WTC11 (cell line): Measurements from ENCODE around the gene LRIG1. TPM values are rescaled to one million over a fixed set of nuclear protein-coding genes. Genes with fewer than 3 reads are reported as not detected.

Experiments
- ATAC-seq: fragments of 200-7000 bp; cut with Tn5 transposase; 2 replicates; pipeline ENCODE4 v1.10.0; 2021; ENCODE audit warnings: mild to moderate bottlenecking, moderate library complexity
- CTCF ChIA-PET: fragments of 300-600 bp; sonication (Branson Sonifier 250); formaldehyde crosslinking; loops from one replicate; lab custom pipeline; 2021; ENCODE audit warnings: antibody characterized with exemption; lab: Charles Lee
- POLR2A ChIA-PET: fragments of 350-600 bp; sonication (Branson Sonifier 250); formaldehyde crosslinking; loops from one replicate; lab custom pipeline; 2021; ENCODE audit warnings: antibody characterized with exemption; lab: Charles Lee
- DNase-seq: peaks from one replicate; pipeline ENCODE4 v3.0.0; 2021; ENCODE audit warnings: low spot score
- H3K27ac Mint-ChIP-seq: 2 replicates; pipeline ENCODE4 v1.8.0; 2021; ENCODE audit warnings: mixed read lengths
- H3K27me3 Mint-ChIP-seq: 2 replicates; pipeline ENCODE4 v1.8.0; 2021; ENCODE audit warnings: low read depth, mild to moderate bottlenecking, moderate library complexity, mixed read lengths
- H3K36me3 Mint-ChIP-seq: 2 replicates; pipeline ENCODE4 v1.8.0; 2021; ENCODE audit warnings: mixed read lengths
- H3K4me1 Mint-ChIP-seq: 2 replicates; pipeline ENCODE4 v1.8.0; 2022; ENCODE audit warnings: mixed read lengths
- H3K4me3 Mint-ChIP-seq: 2 replicates; pipeline ENCODE4 v1.8.0; 2021; ENCODE audit warnings: mild to moderate bottlenecking, moderate library complexity, mixed read lengths
- H3K9me3 Mint-ChIP-seq: 2 replicates; pipeline ENCODE4 v1.8.0; 2021; ENCODE audit warnings: mixed read lengths
- EMX1 ChIP-seq: fragments of 250-450 bp; sonication (Bioruptor Pico); IDR thresholded peaks from 2 replicates; pipeline ENCODE4 v1.8.0; 2021; ENCODE audit warnings: mild to moderate bottlenecking
- ESRRA ChIP-seq: sonication (generic); formaldehyde crosslinking; IDR thresholded peaks from 2 replicates; pipeline ENCODE4 v1.8.1; 2022; ENCODE audit warnings: mild to moderate bottlenecking, missing genetic modification reagents, borderline replicate concordance
- FOXK1 ChIP-seq: sonication (generic); formaldehyde crosslinking; IDR thresholded peaks from 2 replicates; pipeline ENCODE4 v1.8.0; 2022; ENCODE audit warnings: mild to moderate bottlenecking, moderate library complexity, missing genetic modification reagents
- GABPB1 ChIP-seq: sonication (generic); formaldehyde crosslinking; IDR thresholded peaks from 2 replicates; pipeline ENCODE4 v1.8.1; 2023; ENCODE audit warnings: mild to moderate bottlenecking, missing genetic modification reagents
- GRHL2 ChIP-seq: fragments of 250-450 bp; sonication (Bioruptor Pico); IDR thresholded peaks from 2 replicates; pipeline ENCODE4 v1.8.0; 2022; ENCODE audit warnings: mild to moderate bottlenecking, moderate library complexity; ENCODE audit not compliant: insufficient replicate concordance, severe bottlenecking
- GTF2I ChIP-seq: fragments of 250-450 bp; sonication (Bioruptor Pico); conservative IDR thresholded peaks from 2 replicates; pipeline ENCODE4 v1.4.0; 2021; ENCODE audit warnings: mild to moderate bottlenecking
- RELA ChIP-seq: sonication (generic); formaldehyde crosslinking; IDR thresholded peaks from 2 replicates; pipeline ENCODE4 v1.8.1; 2022; ENCODE audit warnings: missing genetic modification reagents, mild to moderate bottlenecking, borderline replicate concordance
- TEAD4 ChIP-seq: sonication (generic); formaldehyde crosslinking; IDR thresholded peaks from 2 replicates; pipeline ENCODE4 v1.8.0; 2022; ENCODE audit warnings: mild to moderate bottlenecking, missing genetic modification reagents
- ZNF219 ChIP-seq: sonication (generic); formaldehyde crosslinking; IDR thresholded peaks from 2 replicates; pipeline ENCODE4 v1.8.0; 2023; ENCODE audit warnings: missing genetic modification reagents, mild to moderate bottlenecking, borderline replicate concordance
- ZNF317 ChIP-seq: sonication (generic); formaldehyde crosslinking; IDR thresholded peaks from 2 replicates; pipeline ENCODE4 v1.8.1; 2023; ENCODE audit warnings: low read depth, mild to moderate bottlenecking, moderate library complexity, missing genetic modification reagents, borderline replicate concordance
- ZNF396 ChIP-seq: fragments of 250-450 bp; sonication (Bioruptor Pico); IDR thresholded peaks from 2 replicates; pipeline ENCODE4 v1.8.0; 2021; ENCODE audit warnings: mild to moderate bottlenecking, moderate library complexity, borderline replicate concordance
- ZNF416 ChIP-seq: fragments of 250-450 bp; sonication (Bioruptor Pico); IDR thresholded peaks from 2 replicates; pipeline ENCODE4 v1.9.0; 2021; ENCODE audit warnings: mild to moderate bottlenecking, inconsistent platforms
- total RNA-seq: library from RNA; stranded (reverse); gene quantifications from 3 replicates; pipeline ENCODE4 v1.2.3, GENCODE V29; 2021
- TF ChIP-seq, protein P1 (sequence below): sonication (generic); formaldehyde crosslinking; IDR thresholded peaks from 2 replicates; pipeline ENCODE4 v1.8.1; 2023; ENCODE audit warnings: mild to moderate bottlenecking, missing genetic modification reagents, moderate library complexity
- TF ChIP-seq, protein P2 (sequence below): sonication (generic); formaldehyde crosslinking; IDR thresholded peaks from 2 replicates; pipeline ENCODE4 v1.8.0; 2022; ENCODE audit warnings: mild to moderate bottlenecking, missing genetic modification reagents
- TF ChIP-seq, protein P3 (sequence below): fragments of 250-450 bp; sonication (Bioruptor Pico); IDR thresholded peaks from 2 replicates; pipeline ENCODE4 v1.9.0; 2021; ENCODE audit warnings: mild to moderate bottlenecking
- TF ChIP-seq, protein P4 (sequence below): sonication (generic); formaldehyde crosslinking; conservative IDR thresholded peaks from 2 replicates; pipeline ENCODE4 v1.8.1; 2023; ENCODE audit warnings: mild to moderate bottlenecking, low read depth, missing genetic modification reagents, moderate library complexity
- TF ChIP-seq, protein P5 (sequence below): sonication (generic); formaldehyde crosslinking; IDR thresholded peaks from 2 replicates; pipeline ENCODE4 v1.8.1; 2023; ENCODE audit warnings: mild to moderate bottlenecking, missing genetic modification reagents, borderline replicate concordance

Gene LRIG1
- total RNA-seq, 1 experiment from 2014 or later: 105 TPM

DNA sequence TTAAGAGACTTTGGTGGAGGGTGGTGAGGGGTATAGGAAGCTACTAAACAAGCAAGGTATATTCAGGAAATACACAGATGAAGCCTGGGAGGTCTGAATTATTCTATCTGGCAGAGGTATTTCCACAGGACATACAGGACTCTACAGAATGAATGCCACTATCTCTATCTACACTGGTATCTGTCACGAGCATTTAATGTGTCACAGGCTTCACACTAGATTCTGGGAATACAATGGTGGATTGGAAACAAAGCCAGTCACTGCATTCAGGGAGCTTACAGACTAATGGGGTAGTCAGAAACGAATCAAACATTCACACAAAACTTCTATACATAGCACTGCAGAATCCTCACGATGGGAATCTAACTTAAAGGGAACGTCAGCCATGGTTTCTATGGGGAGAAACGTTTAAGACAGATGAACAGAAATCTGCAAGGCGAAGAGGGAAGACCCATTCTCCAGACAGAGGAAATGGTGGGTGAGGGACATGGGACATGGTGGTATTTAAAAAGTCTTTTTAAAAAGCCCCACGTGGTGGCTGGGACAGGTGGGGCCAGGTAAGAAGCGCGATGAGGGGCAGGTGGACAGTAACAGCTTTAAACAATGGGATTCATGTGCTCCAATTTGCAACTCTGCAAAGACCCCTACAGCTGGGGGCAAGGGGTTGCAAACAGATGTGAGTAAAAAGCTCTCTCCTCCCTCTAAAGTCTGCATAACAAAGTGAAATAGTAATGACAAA lies 16.5 kb downstream of the LRIG1 start:
- POLR2A ChIA-PET: interaction anchor here (0.6 to 1.5 kb wide), 3 partner anchors 12 to 339 kb away, joined by 3 to 6 read pairs (median 4); no protein-coding TSS in a partner anchor
- H3K4me3 Mint-ChIP-seq: peak overlapping the region; percentile 11
- no peak for ATAC-seq
- TF ChIP-seq ESRRA: no peak
- TF ChIP-seq, protein P1, sequence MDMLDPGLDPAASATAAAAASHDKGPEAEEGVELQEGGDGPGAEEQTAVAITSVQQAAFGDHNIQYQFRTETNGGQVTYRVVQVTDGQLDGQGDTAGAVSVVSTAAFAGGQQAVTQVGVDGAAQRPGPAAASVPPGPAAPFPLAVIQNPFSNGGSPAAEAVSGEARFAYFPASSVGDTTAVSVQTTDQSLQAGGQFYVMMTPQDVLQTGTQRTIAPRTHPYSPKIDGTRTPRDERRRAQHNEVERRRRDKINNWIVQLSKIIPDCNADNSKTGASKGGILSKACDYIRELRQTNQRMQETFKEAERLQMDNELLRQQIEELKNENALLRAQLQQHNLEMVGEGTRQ (CRISPR knock-in tag): peak; percentile 56
- TF ChIP-seq, protein P2, sequence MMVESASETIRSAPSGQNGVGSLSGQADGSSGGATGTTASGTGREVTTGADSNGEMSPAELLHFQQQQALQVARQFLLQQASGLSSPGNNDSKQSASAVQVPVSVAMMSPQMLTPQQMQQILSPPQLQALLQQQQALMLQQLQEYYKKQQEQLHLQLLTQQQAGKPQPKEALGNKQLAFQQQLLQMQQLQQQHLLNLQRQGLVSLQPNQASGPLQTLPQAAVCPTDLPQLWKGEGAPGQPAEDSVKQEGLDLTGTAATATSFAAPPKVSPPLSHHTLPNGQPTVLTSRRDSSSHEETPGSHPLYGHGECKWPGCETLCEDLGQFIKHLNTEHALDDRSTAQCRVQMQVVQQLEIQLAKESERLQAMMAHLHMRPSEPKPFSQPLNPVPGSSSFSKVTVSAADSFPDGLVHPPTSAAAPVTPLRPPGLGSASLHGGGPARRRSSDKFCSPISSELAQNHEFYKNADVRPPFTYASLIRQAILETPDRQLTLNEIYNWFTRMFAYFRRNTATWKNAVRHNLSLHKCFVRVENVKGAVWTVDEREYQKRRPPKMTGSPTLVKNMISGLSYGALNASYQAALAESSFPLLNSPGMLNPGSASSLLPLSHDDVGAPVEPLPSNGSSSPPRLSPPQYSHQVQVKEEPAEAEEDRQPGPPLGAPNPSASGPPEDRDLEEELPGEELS (CRISPR knock-in tag): no peak
- TF ChIP-seq, protein P3, sequence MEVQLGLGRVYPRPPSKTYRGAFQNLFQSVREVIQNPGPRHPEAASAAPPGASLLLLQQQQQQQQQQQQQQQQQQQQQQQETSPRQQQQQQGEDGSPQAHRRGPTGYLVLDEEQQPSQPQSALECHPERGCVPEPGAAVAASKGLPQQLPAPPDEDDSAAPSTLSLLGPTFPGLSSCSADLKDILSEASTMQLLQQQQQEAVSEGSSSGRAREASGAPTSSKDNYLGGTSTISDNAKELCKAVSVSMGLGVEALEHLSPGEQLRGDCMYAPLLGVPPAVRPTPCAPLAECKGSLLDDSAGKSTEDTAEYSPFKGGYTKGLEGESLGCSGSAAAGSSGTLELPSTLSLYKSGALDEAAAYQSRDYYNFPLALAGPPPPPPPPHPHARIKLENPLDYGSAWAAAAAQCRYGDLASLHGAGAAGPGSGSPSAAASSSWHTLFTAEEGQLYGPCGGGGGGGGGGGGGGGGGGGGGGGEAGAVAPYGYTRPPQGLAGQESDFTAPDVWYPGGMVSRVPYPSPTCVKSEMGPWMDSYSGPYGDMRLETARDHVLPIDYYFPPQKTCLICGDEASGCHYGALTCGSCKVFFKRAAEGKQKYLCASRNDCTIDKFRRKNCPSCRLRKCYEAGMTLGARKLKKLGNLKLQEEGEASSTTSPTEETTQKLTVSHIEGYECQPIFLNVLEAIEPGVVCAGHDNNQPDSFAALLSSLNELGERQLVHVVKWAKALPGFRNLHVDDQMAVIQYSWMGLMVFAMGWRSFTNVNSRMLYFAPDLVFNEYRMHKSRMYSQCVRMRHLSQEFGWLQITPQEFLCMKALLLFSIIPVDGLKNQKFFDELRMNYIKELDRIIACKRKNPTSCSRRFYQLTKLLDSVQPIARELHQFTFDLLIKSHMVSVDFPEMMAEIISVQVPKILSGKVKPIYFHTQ (CRISPR knock-in tag): no peak
- TF ChIP-seq ZNF396: no peak
- TF ChIP-seq ZNF416 (CRISPR knock-in tag): no peak
- TF ChIP-seq, all 79 proteins: peak for 1
- CTCF ChIA-PET: interaction anchor here (1.2 to 2.3 kb wide), 3 partner anchors 76 to 175 kb away, joined by 3 to 12 read pairs (median 10); no protein-coding TSS in a partner anchor
- H3K27ac Mint-ChIP-seq: peak overlapping the region; percentile 67
- H3K36me3 Mint-ChIP-seq: peaks cover 8% of the 10 kb centered on the region; the same call in 1 of the 2 replicates
- no peaks in the 10 kb centered on the region for H3K9me3 Mint-ChIP-seq
- H3K27me3 Mint-ChIP-seq: no peaks in the 10 kb centered on the region
- peaks cover 60% of the 10 kb centered on the region for H3K4me1 Mint-ChIP-seq
- DNase-seq: no peak

DNA sequence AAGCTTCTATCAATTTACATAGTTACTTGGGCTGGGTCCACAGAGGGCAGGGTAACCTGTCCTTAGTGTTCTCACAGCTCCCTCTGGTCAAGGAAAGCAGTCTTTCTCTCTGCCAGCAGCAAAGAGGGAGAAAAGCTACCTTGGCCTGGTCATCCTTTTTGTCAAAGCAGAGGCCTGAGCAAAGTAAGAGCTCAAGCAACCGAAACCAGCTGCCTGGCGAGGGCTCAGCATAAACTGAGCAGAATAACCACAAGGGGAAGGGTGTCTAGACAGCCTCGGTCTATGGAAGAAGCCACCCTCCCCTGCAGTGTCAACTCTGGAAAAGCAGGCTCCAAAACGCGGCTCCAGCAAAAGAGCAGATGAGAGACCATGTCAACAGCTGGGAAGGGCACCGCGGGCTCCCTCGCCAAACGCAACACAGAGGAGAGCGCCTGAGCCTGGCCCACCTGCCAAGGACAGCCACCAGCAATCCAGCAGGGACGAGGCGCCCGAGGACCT lies 17.4 kb downstream of the LRIG1 start:
- peak overlapping the region; percentile 3; the same call in 1 of the 2 replicates for H3K4me3 Mint-ChIP-seq
- H3K27ac Mint-ChIP-seq: peak overlapping the region; percentile 48
- peaks cover 8% of the 10 kb centered on the region; the same call in 1 of the 2 replicates for H3K36me3 Mint-ChIP-seq
- peaks cover 51% of the 10 kb centered on the region for H3K4me1 Mint-ChIP-seq
- H3K27me3 Mint-ChIP-seq: no peaks in the 10 kb centered on the region
- DNase-seq (peak; percentile 26), ATAC-seq (peak; percentile 31)
- CTCF ChIA-PET: interaction anchor here (0.5 to 2.3 kb wide), 12 partner anchors 8 to 320 kb away, joined by 3 to 12 read pairs (median 4); no protein-coding TSS in a partner anchor
- H3K9me3 Mint-ChIP-seq: no peaks in the 10 kb centered on the region
- POLR2A ChIA-PET: interaction anchor here (0.6 to 1.5 kb wide), 7 partner anchors 10 to 339 kb away, joined by 3 to 6 read pairs (median 4); no protein-coding TSS in a partner anchor
- TF ChIP-seq GTF2I: no peak
- TF ChIP-seq GRHL2 (CRISPR knock-in tag): no peak
- TF ChIP-seq ZNF219 (CRISPR knock-in tag): no peak
- no peak for TF ChIP-seq TEAD4 (CRISPR knock-in tag)
- TF ChIP-seq ZNF317 (CRISPR knock-in tag): no peak
- TF ChIP-seq FOXK1 (CRISPR knock-in tag): no peak
- TF ChIP-seq GABPB1 (CRISPR knock-in tag): no peak
- TF ChIP-seq RELA (CRISPR knock-in tag): no peak
- TF ChIP-seq, protein P4, sequence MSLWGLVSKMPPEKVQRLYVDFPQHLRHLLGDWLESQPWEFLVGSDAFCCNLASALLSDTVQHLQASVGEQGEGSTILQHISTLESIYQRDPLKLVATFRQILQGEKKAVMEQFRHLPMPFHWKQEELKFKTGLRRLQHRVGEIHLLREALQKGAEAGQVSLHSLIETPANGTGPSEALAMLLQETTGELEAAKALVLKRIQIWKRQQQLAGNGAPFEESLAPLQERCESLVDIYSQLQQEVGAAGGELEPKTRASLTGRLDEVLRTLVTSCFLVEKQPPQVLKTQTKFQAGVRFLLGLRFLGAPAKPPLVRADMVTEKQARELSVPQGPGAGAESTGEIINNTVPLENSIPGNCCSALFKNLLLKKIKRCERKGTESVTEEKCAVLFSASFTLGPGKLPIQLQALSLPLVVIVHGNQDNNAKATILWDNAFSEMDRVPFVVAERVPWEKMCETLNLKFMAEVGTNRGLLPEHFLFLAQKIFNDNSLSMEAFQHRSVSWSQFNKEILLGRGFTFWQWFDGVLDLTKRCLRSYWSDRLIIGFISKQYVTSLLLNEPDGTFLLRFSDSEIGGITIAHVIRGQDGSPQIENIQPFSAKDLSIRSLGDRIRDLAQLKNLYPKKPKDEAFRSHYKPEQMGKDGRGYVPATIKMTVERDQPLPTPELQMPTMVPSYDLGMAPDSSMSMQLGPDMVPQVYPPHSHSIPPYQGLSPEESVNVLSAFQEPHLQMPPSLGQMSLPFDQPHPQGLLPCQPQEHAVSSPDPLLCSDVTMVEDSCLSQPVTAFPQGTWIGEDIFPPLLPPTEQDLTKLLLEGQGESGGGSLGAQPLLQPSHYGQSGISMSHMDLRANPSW (CRISPR knock-in tag): no peak
- TF ChIP-seq, protein P5, sequence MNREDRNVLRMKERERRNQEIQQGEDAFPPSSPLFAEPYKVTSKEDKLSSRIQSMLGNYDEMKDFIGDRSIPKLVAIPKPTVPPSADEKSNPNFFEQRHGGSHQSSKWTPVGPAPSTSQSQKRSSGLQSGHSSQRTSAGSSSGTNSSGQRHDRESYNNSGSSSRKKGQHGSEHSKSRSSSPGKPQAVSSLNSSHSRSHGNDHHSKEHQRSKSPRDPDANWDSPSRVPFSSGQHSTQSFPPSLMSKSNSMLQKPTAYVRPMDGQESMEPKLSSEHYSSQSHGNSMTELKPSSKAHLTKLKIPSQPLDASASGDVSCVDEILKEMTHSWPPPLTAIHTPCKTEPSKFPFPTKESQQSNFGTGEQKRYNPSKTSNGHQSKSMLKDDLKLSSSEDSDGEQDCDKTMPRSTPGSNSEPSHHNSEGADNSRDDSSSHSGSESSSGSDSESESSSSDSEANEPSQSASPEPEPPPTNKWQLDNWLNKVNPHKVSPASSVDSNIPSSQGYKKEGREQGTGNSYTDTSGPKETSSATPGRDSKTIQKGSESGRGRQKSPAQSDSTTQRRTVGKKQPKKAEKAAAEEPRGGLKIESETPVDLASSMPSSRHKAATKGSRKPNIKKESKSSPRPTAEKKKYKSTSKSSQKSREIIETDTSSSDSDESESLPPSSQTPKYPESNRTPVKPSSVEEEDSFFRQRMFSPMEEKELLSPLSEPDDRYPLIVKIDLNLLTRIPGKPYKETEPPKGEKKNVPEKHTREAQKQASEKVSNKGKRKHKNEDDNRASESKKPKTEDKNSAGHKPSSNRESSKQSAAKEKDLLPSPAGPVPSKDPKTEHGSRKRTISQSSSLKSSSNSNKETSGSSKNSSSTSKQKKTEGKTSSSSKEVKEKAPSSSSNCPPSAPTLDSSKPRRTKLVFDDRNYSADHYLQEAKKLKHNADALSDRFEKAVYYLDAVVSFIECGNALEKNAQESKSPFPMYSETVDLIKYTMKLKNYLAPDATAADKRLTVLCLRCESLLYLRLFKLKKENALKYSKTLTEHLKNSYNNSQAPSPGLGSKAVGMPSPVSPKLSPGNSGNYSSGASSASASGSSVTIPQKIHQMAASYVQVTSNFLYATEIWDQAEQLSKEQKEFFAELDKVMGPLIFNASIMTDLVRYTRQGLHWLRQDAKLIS (CRISPR knock-in tag): no peak
- no peak for TF ChIP-seq EMX1 (CRISPR knock-in tag)
